Activated CD4-positive, alpha-beta T cell treated with anti-CD3 and anti-CD28 coated beads, Interleukin-2, amount 50 U/mL, for 24 hours (primary cell): ENCODE results near the gene COL25A1.
"Not testable (repeated sequence)": the region's sequence is repeated elsewhere in the genome, so short reads cannot be mapped to it uniquely, and the experiment has no call there.

Source experiments
- DNase-seq, 2 donors: peaks; one replicate each; pipeline ENCODE4 v3.0.0-alpha.2; 2020; ENCODE audit warnings: low read depth in 1 of 2, low spot score in 1 of 2

Gene COL25A1

DNA sequence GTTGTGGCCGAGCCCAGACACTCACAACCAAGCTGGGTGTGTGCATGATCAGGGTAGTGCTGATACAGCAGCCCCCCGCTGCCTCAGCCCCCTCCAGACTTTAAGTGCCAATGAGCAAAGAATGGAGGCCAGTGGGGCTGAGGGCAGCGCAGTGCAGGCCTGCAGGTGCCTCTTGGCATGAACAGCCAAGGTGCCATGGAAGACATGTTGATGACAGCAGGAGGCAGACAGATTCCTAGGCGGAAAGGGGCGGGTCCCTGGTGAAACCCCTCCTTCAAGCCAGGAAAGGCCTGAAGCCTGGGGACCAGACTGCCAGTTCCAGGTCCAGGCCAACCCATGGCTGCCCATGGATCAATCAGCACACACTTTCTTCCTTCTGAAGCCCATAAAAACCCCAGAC lies 286.3 kb downstream of the COL25A1 start:
- DNase-seq, result no peak

- DNase-seq, result no peak
Measured at GRCh38 chr4:109015413-109015810, 287.0 kb downstream of the COL25A1 start.

DNA sequence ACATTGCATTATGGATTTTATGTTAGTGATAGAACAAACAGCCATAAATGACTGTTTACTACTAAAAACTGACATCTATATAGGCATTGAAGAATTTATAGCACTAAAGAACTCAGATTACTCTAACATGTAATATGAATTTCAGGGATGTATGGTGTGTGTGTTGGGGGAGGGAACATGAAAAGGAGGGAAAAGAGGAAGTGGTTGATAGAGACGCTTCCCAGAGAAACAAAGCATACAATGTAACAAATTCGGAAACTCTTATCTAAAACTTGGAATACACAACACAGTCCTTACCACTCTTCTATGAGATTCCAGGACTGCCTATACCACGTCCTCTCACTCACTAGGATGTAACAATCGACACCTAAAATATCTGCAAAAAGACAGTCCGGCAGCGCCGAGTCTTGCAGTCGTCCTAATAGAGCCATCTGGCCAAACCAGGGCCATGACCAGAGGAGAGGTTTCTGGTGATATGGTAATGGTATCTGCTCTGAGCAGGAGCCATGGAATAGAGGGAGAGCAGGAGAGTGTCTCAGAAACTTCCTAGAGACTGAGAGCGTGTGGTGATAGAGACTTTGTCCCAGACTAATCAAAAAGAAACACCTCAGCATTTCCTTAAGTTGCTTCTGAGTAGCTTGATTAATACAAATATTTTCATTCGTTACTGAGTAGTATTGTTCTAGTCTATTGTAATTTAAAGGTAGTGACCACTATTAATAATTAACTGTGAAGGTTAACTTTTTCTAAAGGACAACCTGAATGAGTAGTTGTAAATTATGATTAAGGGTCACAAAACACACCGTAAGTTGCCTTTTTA lies 287.7 kb downstream of the COL25A1 start:
- DNase-seq, result no peak

DNA sequence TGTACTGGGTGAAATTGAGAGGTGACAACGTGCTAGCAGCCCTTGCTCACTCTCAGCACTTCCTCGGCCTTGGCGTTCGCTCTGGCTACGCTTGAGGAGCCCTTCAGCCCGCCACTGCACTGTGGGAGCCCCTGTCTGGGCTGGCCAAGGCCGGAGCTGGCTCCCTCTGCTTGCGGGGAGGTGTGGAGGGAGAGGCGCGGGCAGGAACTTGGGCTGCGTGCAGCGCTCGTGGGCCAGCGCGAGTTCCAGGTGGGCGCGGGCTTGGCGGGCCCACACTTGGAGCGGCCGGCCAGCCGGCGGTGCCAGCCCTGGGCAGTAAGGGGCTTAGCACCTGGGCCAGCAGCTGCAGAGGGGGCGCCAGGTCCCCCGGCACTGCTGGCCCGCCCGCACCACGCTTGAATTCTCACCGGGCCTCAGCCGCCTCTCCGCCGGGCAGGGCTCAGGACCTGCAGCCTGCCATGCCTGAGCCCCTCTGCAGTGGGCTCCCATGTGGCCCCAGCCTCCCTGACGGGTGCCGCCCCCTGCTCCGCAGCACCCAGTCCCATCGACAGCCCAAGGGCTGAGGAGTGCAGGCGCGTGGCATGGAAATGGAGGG lies 290.1 kb downstream of the COL25A1 start:
- DNase-seq, result no peak

DNA sequence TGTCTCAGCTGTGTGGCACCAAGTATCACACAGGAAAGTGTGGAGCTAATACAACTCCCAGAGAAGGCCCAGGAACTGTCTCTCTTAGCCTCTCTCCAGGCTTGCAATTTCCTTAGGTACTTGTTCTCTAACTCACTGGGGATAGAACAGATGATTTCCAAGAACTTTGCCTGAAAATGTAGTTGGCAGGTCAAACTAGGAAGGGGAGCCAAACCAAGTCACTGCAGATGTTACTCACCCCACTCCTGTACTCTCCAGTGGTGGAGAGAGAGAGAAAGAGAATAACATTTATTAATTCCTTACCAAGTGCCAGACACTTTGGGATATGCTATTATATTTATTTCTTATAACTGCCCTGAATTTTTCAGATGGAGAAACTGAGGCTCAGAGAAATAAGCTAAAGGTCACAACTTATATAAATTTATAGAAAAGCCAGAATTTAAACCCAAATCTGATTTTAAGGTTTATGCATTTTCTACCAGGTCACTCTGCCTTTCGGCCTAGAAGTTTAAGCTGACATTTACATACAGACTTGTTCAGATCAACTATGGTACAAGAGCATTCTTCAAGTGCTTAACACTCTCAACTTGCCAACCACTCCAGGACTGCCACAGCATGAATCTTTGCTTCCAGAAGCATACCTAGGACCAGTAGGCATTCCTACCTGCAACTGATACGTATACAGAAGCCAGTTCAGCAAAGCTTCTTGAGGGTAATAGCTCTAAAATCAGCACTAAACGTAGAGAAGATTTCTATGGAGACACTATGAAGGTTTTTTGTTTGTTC lies 291.0 kb downstream of the COL25A1 start:
- no peak for DNase-seq

DNA sequence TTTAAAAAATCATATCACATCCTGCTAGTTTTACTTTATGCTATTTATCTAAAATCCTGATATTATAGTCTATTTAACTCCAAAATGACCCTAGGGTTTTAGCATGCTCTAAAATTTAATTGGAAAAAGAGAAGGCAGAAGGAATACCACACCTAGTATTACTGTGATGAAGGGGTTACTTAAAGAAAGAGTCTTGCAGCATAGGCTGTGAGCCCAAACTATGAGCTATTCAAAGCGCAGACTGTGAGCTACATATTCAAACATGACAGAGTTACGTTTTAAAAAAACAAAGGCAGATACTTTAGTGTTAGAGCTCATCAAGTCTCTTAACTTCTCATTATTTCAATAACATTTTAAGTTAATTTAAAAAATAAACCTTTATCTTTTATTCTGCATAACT lies 291.9 kb downstream of the COL25A1 start:
- no peak for DNase-seq

DNA sequence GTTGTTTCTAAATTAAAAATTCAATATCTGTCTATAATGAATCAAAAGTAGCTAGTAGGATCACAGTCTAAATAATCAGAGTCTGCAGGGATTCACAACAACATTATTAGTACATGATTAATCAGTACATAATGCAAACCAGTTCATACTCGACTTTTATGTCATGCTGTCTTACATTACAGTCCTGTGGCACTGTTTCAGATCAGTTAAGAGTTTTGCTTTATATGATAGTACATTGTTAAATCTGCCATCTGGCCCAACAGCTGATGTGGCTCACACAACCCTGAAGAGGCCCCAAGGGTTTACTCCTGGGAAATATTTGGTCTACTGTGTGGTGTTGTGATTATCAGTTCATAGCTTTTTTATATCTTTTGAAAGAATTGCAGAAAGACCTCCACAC lies 292.5 kb downstream of the COL25A1 start:
- no peak for DNase-seq

GRCh38 chr4:109007976-109008375 lies 294.5 kb downstream of the COL25A1 start:
- no peak for DNase-seq

DNA sequence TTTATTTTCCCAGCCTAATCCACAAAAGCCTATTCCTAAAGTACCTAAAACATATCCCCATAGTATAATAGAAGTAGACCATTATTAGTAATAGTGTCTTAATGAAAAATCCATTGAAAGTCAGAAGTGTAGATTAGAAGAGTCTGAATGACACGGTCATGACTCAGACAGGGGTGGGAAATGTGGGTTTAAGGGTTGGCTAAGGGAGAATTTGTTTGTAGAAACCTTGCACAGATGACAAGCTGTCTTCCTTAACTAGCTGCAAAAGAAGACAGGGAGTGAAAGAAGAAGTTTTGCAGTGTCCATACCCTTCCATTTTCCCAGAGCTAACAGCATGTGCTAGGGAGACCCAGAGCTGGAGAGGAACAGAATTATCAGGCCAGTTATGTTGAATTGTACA lies 296.9 kb downstream of the COL25A1 start:
- no peak for DNase-seq

GRCh38 chr4:109004418-109004817 lies 298.0 kb downstream of the COL25A1 start:
- no peak for DNase-seq

- no peak for DNase-seq
Measured at GRCh38 chr4:109003964-109004363, 298.5 kb downstream of the COL25A1 start.

DNA sequence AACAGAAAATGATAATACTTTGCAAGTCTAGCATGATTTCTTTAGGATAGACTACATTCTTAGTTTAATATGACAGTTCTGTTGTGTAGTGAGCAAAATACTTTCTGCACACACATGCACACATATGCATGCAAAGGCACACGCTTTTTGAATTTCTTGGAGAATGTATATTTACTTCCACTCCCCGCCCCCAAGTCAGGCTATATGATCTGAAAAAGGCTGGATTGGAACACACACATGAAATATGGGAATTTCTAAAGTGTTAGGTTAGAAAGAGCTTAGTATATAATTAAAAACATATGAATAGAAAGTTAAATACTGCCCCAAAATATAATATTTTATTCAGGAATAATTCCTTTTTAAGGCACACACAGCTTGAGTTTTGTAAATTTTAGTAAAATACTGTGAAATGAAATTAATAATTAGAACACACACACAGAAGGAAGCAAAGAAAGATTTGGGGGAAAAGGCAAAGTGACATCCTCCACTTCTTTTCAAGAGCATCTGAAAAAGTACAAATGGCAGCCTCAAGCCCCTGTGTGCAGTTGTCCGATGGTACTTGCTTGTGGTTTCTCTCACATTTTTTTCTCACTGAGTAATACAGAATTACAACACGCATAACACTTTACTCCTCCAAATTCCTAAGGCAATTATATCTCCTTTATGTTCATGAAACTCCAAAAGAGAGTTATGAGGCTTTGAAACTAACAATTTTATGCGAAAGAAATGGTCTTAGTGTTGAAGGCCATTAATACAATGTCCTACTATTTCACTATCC lies 310.7 kb downstream of the COL25A1 start:
- DNase-seq, result no peak

GRCh38 chr4:108988464-108989195 lies 313.8 kb downstream of the COL25A1 start:
- no peak for DNase-seq

- not testable (repeated sequence) for DNase-seq
Measured at GRCh38 chr4:108984495-108984894, 318.0 kb downstream of the COL25A1 start.

DNA sequence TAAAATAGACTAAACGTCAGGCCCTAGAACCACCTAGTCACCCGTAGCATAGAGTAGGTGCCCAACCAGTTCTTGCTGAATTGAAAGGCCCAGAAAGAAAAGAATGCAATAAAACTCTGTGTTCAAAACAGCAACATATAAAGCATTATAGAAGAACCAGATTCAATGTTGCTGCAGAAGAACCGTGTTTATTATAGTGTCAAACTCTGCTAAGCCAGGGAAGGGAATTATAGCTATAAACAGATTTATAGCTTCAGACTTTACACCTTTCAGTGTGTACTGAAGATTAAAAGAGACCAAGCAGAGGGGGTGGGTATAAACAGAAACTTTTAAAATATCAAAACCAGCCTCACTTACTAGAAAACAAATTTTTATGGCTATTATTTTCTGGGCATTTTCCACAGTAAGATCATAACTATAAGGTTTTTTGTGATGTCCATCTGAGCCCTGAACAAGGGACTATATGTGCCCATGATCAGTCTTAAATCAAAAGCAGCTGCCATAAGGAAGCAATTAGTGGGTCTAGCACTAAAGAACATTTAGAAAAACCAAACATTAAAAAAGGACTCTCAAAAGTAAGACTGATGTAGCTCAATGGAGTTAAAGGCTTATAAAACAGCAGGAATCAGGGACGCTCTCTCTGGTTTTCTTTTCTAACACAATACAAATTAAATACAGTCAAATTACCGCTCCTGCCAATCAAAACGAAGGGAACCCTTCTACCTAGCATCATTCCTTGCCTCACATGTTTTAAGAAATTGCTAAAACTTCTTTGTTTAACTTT lies 319.9 kb downstream of the COL25A1 start:
- DNase-seq, result no peak

- DNase-seq, result no peak
Measured at GRCh38 chr4:108980455-108981239, 321.8 kb downstream of the COL25A1 start.

GRCh38 chr4:108979759-108980158 lies 322.7 kb downstream of the COL25A1 start:
- DNase-seq, result no peak

DNA sequence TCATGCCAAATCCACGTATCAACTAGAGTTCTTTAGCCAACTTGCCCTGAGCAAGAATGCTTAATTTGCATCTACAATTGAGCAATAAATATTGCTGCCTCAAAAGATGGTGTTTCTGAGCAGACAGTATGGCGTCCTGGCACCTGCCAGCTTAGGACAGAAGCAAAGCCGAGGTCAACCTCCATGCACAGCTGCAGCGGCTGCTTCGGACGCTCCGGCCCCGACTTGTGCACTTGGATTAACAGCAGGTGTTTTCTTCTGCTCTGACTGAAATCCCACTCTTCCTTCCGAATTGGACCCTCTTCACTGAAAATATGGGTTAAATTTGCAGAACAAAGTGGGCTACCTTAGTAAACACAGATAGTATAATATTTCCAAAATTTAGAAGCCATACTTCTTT lies 324.4 kb downstream of the COL25A1 start:
- DNase-seq, result no peak
